GM19324 (cell line): ENCODE results near the gene BRAP.
A peak's percentile ranks its signal among the peaks of the same experiment; 100 is the strongest.
"Not testable (repeated sequence)": the region's sequence is repeated elsewhere in the genome, so short reads cannot be mapped to it uniquely, and the experiment has no call there.

Experiments used
- ATAC-seq: cut with Tn5 transposase; IDR thresholded peaks from one replicate; pipeline ENCODE4 v1.9.1; 2021; ENCODE audit warnings: mild to moderate bottlenecking, moderate library complexity; ENCODE audit not compliant: unreplicated experiment, low FRiP score

BRAP gene

GRCh38 chr12:111626230-111626629, 59.5 kb downstream of the BRAP start:
- no peak for ATAC-seq

DNA sequence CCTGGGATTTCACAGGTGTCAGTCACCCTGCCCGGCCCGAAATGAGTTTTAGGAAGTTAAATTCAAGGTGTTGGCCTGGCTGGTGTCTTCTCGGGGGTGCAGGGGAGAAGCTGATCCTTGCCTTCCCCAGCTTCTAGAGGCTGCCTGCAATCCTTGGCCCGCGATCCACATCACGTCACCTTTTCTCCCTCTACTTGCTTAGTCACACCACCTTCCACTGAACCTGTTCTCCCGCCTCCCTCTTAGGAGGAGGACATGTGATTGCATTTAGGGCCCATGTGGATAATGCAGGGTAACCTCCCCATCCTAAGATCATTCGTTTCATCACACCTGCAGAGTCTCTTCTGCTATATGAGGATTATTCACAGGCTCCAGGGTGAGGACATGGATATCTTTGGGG, 61.2 kb downstream of the BRAP start:
- ATAC-seq: no peak

DNA sequence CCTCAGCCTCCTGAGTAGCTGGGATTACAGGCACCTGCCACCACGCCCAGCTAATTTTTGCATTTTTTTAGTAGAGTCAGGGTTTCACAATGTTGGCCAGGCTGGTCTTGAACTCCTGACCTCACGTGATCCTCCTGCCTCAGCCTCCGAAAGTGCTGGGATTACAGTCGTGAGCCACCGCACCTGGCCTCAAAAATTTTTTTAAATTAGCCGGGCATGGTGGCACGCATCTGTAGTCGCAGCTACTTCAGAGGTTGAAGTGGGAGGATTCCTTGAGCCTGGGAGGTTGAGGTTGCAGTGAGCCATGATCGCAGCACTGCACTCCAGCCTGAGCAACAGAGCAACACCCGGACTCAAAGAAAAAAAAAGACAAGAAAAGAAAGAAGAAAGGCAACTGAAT, 67.9 kb downstream of the BRAP start:
- ATAC-seq: not testable (repeated sequence)

- no peak for ATAC-seq
Observed at GRCh38 chr12:111616177-111616623, 69.6 kb downstream of the BRAP start.

DNA sequence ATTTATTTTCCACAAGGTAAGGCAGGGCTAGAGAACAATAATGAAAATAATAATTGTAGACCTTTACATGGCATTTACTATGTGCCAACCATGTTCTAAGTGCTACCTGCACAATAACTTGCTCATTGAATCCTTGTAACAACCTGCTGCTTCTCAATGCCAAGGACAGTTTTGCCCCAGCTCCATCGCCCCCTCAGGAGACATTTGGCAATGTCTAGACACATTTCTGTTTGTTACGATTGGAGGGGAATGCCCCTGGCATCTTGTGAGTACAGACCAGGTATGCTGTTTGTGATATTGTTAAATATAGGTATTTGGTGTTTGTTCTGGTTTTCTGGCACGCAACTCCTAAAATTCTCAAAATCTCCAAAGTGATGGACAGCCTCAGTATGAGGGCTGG, 78.5 kb downstream of the BRAP start:
- no peak for ATAC-seq

GRCh38 chr12:111606767-111607230, 79.0 kb downstream of the BRAP start:
- no peak for ATAC-seq

GRCh38 chr12:111605911-111606766, 79.6 kb downstream of the BRAP start:
- ATAC-seq: no peak

DNA sequence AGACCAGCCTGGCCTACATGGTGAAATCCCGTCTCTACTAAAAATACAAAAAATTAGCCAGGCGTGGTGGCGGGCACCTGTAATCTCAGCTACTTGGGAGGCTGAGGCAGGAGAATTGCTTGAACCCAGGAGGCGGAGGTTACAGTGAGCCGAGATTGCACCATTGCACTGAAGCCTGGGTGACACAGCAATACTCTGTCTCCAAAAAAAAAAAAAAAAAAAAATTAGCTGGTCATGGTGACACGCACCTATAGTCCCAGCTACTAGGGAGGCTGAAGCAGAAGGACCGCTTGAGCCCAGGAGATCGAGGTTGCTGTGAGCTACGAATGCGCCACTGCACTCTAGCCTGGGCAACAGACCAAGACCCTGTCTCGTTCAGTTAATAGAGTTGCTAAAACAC, 82.9 kb downstream of the BRAP start:
- not testable (repeated sequence) for ATAC-seq

DNA sequence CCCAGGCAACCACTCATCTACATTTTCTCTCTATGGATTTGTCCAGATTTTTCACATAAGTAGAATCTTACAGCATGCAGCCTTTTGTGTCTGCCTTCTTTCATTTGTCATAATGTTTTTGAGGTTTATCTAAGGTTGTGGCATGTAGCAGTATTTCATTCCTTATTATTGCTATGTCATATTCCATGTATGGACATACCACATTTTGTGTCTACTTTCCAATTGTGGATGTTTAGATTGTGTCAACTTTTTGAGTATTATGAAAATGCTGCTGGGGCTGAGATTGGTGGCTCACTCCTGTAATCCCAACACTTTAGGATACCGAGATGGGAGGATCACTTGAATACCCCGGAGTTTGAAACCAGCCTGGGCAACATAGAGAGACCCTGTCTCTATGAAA, 83.4 kb downstream of the BRAP start:
- no peak for ATAC-seq

DNA sequence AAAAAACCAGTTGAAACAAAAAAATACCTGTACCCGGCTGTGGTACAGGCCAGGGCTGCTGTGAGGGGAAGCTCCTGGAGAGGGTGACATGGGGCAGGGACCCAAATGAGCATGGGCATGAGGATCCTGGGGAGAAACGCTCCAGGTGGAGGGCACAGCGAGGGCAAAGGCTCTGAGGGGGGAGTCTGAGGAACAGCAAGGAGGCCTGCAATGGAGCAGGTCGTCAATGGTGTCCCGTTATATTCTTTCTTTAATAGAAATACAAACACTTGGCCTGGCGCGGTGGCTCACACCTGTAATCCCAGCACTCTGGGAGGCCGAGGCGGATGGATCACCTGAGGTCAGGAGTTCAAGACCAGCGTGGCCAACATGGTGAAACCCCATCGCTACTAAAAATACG, 84.8 kb downstream of the BRAP start:
- not testable (repeated sequence) for ATAC-seq

DNA sequence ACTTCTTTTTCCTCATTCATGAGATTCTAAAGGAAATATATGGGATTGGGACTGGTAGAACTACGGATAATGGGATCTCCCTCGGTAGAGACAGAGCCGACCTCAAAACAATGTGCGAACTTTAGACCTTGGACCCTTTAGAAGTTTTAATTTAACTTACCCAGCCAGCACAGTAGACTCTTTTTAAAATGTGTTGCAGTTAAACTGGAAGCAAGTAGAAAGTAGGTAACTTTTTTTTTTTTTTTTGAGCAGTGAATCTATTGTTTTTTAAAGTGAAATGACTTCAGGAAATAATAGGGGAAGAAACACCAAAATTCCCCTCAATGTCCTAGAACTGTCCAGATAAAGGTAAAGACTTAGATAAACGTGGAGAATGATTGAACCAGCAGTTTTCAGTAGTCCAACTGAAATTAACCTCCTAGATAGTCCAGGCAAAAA, 85.5 kb downstream of the BRAP start:
- ATAC-seq: no peak

GRCh38 chr12:111599453-111600204, 86.1 kb downstream of the BRAP start:
- peak; percentile 76 for ATAC-seq

DNA sequence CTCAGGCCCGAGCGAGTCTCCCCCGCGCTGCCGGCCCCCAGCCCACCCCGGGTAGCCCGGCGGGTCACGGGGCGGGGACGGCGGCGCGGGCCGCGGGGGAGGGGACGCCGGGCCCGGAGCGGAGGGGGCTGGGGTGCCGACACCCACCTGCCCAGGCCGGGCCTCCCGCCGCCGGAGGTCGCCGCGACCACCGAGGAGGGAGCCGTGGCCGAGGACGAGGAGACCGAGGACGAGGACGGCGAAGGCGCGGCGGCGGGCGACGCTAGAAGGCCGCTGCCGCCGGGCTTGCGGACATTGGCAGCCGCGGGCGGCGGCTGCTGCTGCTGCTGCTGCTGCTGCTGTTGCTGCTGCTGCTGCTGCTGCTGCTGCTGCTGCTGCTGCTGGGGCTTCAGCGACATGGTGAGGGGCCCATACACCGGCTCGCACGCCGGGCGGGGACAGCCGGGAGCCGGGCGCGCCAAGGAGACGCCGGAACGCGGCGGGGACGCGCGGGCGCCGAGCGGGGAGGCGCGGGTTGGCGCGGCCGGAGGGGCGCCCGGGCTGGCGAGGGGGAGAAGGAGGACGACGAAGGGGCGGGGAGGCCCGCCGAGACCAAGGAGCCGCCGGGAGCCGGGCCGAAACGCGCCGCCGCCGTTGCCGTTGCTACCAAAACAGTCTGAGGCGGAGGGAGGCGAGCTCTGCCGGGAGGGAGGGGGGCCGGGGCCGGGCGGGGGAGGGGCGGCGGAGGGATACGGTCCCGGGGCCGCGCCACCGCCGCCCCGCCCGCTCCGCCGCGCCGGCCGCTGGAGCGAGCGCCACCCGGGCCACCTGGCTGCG, 86.9 kb downstream of the BRAP start, which contains the start of gene ATXN2:
Gene ATXN2 (minus strand): TSS at position 679 of the 816 bp plus-strand sequence. CDS start 281 bp downstream, at position 398.
- peak; percentile 71 for ATAC-seq

DNA sequence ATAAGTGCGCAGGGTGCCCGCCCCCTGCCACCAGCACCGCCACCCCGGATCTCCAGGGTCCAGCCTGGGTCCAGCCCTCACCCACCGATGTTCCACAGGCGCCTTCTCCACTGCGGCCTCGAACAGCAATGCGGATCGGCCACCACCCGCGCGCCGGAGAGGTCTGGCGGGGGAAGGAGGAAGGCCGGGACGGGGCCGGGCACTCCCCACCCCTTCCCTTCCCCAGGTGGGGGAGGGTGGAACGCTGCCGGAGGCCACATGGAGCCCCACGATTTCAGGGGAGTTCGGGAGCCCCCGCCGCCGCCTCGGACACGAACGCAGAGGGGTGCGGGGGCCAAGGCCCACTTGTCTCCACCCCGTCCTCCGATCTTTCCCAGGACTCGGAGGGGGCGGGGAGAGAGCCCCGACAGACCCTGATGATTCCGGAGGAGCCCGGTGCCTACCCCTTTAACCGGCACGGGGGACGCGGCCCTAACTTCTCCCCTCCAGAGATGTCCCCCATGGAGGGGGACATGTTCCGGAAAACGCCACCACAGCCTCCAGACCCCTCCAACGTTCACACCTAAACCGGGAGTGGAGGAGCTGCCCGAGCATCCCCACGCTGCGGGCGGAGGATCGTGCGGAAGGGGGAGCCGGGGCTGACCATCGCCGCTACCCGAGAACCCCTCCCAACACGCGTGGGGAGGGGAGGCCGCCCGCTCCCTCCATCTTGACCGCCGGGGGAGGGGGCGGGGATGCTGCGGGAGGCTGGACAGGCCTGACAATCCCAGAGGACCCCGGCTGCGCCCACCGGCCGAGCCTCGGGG, 87.7 kb downstream of the BRAP start:
- ATAC-seq: peak; percentile 17

- no peak for ATAC-seq
Observed at GRCh38 chr12:111596985-111597830, 88.5 kb downstream of the BRAP start.

DNA sequence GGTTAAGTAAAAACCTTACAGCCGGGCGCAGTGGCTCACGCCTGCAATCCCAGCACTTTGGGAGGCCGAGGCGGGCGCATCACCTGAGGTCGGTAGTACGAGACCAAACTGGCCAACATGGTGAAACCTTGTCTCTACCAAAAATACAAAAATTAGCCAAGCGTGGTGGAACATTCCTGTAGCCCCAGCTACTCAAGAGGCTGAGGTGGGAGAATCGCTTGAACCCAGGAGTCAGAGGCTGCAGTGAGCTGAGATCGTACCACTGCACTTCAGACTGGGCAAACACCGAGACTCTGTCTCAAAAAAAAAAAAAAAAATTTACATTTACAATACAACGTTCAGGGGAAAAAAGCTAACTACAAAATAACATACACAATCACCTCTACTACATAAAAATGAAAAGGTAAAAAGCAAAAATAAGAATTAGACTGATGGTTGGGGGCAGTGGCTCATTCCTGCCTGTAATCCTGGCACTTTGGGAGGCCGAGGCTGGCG, 90.4 kb downstream of the BRAP start:
- not testable (repeated sequence) for ATAC-seq
